Stimulated activated CD4-positive, alpha-beta T cell treated with anti-CD3 and anti-CD28 coated beads, Interleukin-1b, Interleukin-23, amount 100 ng/mL, for 24 hours (primary cell): ENCODE results near the gene ZNF442.
"Not testable (repeated sequence)": the region's sequence is repeated elsewhere in the genome, so short reads cannot be mapped to it uniquely, and the experiment has no call there.

Source experiments
- DNase-seq, 4 experiments: peaks; one replicate each; pipeline ENCODE4 v3.0.0-alpha.2; 2020; ENCODE audit warnings: low read depth in 4 of 4, low spot score in 1 of 4

The ZNF442 gene

GRCh38 chr19:12331211-12331941 lies 34.1 kb downstream of the ZNF442 start:
- peak; percentile 21 to 75 (median 50) for DNase-seq

GRCh38 chr19:12330340-12330739 lies 35.1 kb downstream of the ZNF442 start:
- no peak for DNase-seq

- no peak for DNase-seq
These were observed 39.8 kb downstream of the ZNF442 start for GRCh38 chr19:12325690-12326089.

GRCh38 chr19:12318782-12319413 lies 46.6 kb downstream of the ZNF442 start:
- no peak for DNase-seq

GRCh38 chr19:12314553-12314952 lies 50.9 kb downstream of the ZNF442 start:
- no peak for DNase-seq

- not testable (repeated sequence) for DNase-seq
These were observed 56.6 kb downstream of the ZNF442 start for GRCh38 chr19:12308891-12309290.
